Testis (tissue), 2 donors: ENCODE results near the gene SMCR8.

Source experiments
- CTCF ChIP-seq, 3 experiments: fragments of 450-650 bp in 2 of 3; fragments of 200-600 bp in 1 of 3; sonication (generic) in 1 of 3; IDR thresholded peaks; one replicate each; pipeline ENCODE4 v1.5.1; 2016 to 2019; ENCODE audit warnings: antibody characterized with exemption in 3 of 3, mild to moderate bottlenecking in 2 of 3, moderate library complexity in 1 of 3
- POLR2A ChIP-seq: fragments of 450-650 bp; IDR thresholded peaks from one replicate; pipeline ENCODE4 v1.6.1; 2017; ENCODE audit warnings: antibody characterized with exemption, mild to moderate bottlenecking, moderate library complexity

DNA sequence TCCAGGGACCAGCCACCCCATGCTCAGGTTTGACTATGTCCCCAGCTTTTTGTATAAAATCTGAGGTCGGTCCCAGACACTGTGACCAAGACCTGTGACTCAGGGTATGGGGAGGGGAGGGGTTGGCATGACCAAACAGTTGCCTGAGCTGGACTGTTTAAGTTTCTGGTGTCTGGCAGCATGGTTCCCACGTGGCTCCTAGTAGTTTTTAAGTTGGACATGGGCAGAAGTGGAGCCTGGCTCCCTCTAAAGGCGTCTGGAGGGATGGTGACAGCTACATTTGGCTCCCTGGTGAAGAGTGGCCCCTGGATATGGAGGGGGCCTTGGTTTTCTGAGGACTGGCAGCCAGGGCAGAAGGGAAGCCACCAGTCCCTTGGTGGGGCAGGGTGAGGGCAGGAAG is 7.9 kb downstream of the SMCR8 start:
- no peak for TF ChIP-seq CTCF (IDR thresholded peaks at IDR 0.05)
- no peak for TF ChIP-seq POLR2A
